ENCODE results near the gene KCNQ4.
A peak's percentile ranks its signal among the peaks of the same experiment; 100 is the strongest.

KCNQ4 gene

GRCh38 chr1:40770296-40771070 is 13.1 kb upstream of the KCNQ4 start:
- ATAC-seq (ENCODE audit: insufficient read depth, low read depth) (peak; percentile 52; the same call in 1 of the 3 replicates), DNase-seq (peak; percentile 15)
- Histone ChIP-seq H3K27me3 (ENCODE audit: insufficient read depth, low read length, poor library complexity) (no peaks in the 10 kb centered on the region), H3K9me3 (ENCODE audit: insufficient read depth, low read length, severe bottlenecking) (no peaks in the 10 kb centered on the region), H3K79me2 (ENCODE audit: insufficient read depth, low read length) (no peaks in the 10 kb centered on the region), H3K9ac (ENCODE audit: low read depth, low read length) (no peak overlapping the region), H3K4me3 (ENCODE audit: low read depth in 1 of 2, low read length in 2 of 2) (no peak overlapping the region), H2AFZ (ENCODE audit: low read depth, low read length) (no peak overlapping the region), H3K27ac (ENCODE audit: low read length) (no peak overlapping the region), H3K36me3 (ENCODE audit: insufficient read depth, low read length) (peaks cover 81% of the 10 kb centered on the region), H3K4me1 (ENCODE audit: insufficient read depth, low read length) (no peaks in the 10 kb centered on the region), H3K4me2 (ENCODE audit: insufficient read depth, low read length) (no peak overlapping the region), H4K20me1 (ENCODE audit: insufficient read depth, low read length) (0 out of 2 replicates have a peak, but pooled peaks cover 13% of the 10 kb centered on the region)
- no peak for TF ChIP-seq CTCF (IDR thresholded peaks at IDR 0.05; ENCODE audit: borderline replicate concordance, extremely low read depth, low read length, poor library complexity, severe bottlenecking)
- no peak for TF ChIP-seq EZH2 (IDR thresholded peaks at IDR 0.05; ENCODE audit: borderline replicate concordance, low read depth, low read length, severe bottlenecking)

- no peaks in the 10 kb centered on the region for H3K27me3 ChIP-seq (ENCODE audit: insufficient read depth, low read length, poor library complexity)
- H4K20me1 ChIP-seq (ENCODE audit: insufficient read depth, low read length): 0 out of 2 replicates have a peak, but pooled peaks cover 8% of the 10 kb centered on the region
- H3K9ac ChIP-seq (ENCODE audit: low read depth, low read length): no peak overlapping the region
- no peak for DNase-seq
- no peaks in the 10 kb centered on the region for H3K4me1 ChIP-seq (ENCODE audit: insufficient read depth, low read length)
- TF ChIP-seq EZH2 (IDR thresholded peaks at IDR 0.05; ENCODE audit: borderline replicate concordance, low read depth, low read length, severe bottlenecking): no peak
- TF ChIP-seq CTCF (IDR thresholded peaks at IDR 0.05; ENCODE audit: borderline replicate concordance, extremely low read depth, low read length, poor library complexity, severe bottlenecking): no peak
- no peak overlapping the region for H3K4me2 ChIP-seq (ENCODE audit: insufficient read depth, low read length)
- H3K79me2 ChIP-seq (ENCODE audit: insufficient read depth, low read length): no peaks in the 10 kb centered on the region
- H3K36me3 ChIP-seq (ENCODE audit: insufficient read depth, low read length): peaks cover 72% of the 10 kb centered on the region
- H3K4me3 ChIP-seq (ENCODE audit: low read depth in 1 of 2, low read length in 2 of 2): no peak overlapping the region
- ATAC-seq (ENCODE audit: insufficient read depth, low read depth): no peak
- no peak overlapping the region for H3K27ac ChIP-seq (ENCODE audit: low read length)
- peaks cover 13% of the 10 kb centered on the region for H3K9me3 ChIP-seq (ENCODE audit: insufficient read depth, low read length, severe bottlenecking)
- no peak overlapping the region for H2AFZ ChIP-seq (ENCODE audit: low read depth, low read length)
These were observed 11.2 kb upstream of the KCNQ4 start for GRCh38 chr1:40772146-40772955.

- no peak overlapping the region for H3K9ac ChIP-seq (ENCODE audit: low read depth, low read length)
- no peak overlapping the region for H3K4me2 ChIP-seq (ENCODE audit: insufficient read depth, low read length)
- no peak for ATAC-seq (ENCODE audit: insufficient read depth, low read depth)
- H2AFZ ChIP-seq (ENCODE audit: low read depth, low read length): no peak overlapping the region
- no peaks in the 10 kb centered on the region for H3K4me1 ChIP-seq (ENCODE audit: insufficient read depth, low read length)
- DNase-seq: no peak
- H3K27me3 ChIP-seq (ENCODE audit: insufficient read depth, low read length, poor library complexity): no peaks in the 10 kb centered on the region
- no peak overlapping the region for H3K27ac ChIP-seq (ENCODE audit: low read length)
- H3K79me2 ChIP-seq (ENCODE audit: insufficient read depth, low read length): no peaks in the 10 kb centered on the region
- peaks cover 15% of the 10 kb centered on the region for H3K9me3 ChIP-seq (ENCODE audit: insufficient read depth, low read length, severe bottlenecking)
- no peak overlapping the region for H3K4me3 ChIP-seq (ENCODE audit: low read depth in 1 of 2, low read length in 2 of 2)
- TF ChIP-seq EZH2 (IDR thresholded peaks at IDR 0.05; ENCODE audit: borderline replicate concordance, low read depth, low read length, severe bottlenecking) (no peak), CTCF (IDR thresholded peaks at IDR 0.05; ENCODE audit: borderline replicate concordance, extremely low read depth, low read length, poor library complexity, severe bottlenecking) (no peak)
- 0 out of 2 replicates have a peak, but pooled peaks cover 6% of the 10 kb centered on the region for H4K20me1 ChIP-seq (ENCODE audit: insufficient read depth, low read length)
- peaks cover 58% of the 10 kb centered on the region for H3K36me3 ChIP-seq (ENCODE audit: insufficient read depth, low read length)
These were observed 9.8 kb upstream of the KCNQ4 start for GRCh38 chr1:40773748-40774265.

Data from DND-41 (cell line).